ENCODE results near the gene MGRN1.
A peak's percentile ranks its signal among the peaks of the same experiment; 100 is the strongest.

GRCh38 chr16:4666537-4667202 is 42.0 kb downstream of the MGRN1 start:
- TF ChIP-seq PHB2 (IDR thresholded peaks at IDR 0.05; ENCODE audit: partially characterized antibody) (no peak), TCF12 (IDR thresholded peaks at IDR 0.05) (no peak), TCF12 (CRISPR knock-in tag; IDR thresholded peaks at IDR 0.05) (0 out of 2 replicates have a peak, but pooled peaks have one; percentile 31), MAFK (conservative IDR thresholded peaks at IDR 0.05 in 1 of 2, IDR thresholded peaks at IDR 0.05 in 1 of 2; ENCODE audit: low read length in 2 of 2) (no peak), DNMT1 (CRISPR knock-in tag; IDR thresholded peaks at IDR 0.05) (no peak)
- TF ChIP-seq, protein P1, sequence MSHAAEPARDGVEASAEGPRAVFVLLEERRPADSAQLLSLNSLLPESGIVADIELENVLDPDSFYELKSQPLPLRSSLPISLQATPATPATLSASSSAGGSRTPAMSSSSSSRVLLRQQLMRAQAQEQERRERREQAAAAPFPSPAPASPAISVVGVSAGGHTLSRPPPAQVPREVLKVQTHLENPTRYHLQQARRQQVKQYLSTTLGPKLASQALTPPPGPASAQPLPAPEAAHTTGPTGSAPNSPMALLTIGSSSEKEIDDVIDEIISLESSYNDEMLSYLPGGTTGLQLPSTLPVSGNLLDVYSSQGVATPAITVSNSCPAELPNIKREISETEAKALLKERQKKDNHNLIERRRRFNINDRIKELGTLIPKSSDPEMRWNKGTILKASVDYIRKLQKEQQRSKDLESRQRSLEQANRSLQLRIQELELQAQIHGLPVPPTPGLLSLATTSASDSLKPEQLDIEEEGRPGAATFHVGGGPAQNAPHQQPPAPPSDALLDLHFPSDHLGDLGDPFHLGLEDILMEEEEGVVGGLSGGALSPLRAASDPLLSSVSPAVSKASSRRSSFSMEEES (CRISPR knock-in tag; IDR thresholded peaks at IDR 0.05): no peak

Data from HepG2 (cell line).